A172 (cell line): ENCODE results near the gene PPP2R5C. TPM values are rescaled to one million over a fixed set of nuclear protein-coding genes. Genes with fewer than 3 reads are reported as not detected.

ENCODE experiments used
- DNase-seq: peaks from one replicate; pipeline ENCODE4 v3.0.0-alpha.2; 2015; ENCODE audit warnings: low spot score
- total RNA-seq: library from RNA; depleted of rRNA; stranded (reverse); fragments of >200 nt; shearing (Covaris generic); gene quantifications from 2 replicates; pipeline ENCODE4 v1.2.3, GENCODE V29; 2014

The PPP2R5C gene
- total RNA-seq, 1 experiment from 2014 or later = 106 TPM

DNA sequence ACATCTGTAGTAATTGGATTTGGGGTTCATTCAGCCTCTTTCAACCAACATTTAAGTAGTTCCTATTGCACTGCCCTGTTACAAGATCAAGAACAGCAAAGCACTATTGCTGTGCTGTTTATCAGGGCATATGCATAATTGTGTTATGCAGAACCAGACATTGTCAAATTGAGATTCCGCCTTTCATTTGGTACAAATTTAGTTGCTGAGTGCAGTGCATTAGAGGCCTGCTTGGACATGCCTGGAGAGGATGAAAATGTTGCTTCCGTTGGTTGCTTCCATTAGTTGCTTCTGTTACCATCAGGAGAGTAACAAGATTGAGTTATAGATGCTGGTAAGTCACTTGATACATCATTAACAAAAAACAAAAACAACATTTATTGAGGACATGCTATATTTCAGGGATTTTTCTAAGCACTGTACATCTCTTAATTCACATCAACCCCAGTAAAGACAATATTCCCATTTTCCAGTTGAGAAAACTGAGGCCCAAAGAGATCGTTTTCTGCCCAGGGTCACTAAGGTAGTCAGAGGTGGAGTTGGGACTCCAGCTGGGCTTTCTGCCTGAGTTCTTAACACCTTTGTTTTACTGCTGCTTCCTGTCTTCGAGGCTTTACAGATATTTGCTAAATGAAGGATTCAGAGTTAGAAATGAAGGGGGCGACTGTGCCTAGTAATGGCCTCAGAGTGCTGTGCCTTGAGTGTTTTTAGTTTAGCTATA is 79.3 kb downstream of the PPP2R5C start:
- DNase-seq = no peak

DNA sequence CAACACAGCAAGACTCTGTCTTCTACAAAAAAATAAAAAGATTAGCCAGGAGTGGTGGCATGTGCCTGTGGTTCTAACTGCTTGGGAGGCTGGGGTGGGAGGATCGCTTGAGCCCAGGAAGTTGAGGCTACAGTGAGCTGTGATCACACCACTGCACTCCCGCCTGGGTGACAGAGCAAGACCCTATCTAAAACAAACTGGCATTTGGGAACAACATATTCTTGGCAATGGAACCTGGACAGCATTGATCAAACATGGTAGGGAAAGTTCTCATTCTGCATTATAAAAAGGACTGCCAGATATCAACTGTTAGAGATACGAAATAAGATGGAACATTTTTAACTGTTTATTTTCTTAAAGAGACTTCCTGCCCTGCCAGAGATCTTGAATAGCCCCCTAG is 81.5 kb downstream of the PPP2R5C start:
- DNase-seq = no peak

DNA sequence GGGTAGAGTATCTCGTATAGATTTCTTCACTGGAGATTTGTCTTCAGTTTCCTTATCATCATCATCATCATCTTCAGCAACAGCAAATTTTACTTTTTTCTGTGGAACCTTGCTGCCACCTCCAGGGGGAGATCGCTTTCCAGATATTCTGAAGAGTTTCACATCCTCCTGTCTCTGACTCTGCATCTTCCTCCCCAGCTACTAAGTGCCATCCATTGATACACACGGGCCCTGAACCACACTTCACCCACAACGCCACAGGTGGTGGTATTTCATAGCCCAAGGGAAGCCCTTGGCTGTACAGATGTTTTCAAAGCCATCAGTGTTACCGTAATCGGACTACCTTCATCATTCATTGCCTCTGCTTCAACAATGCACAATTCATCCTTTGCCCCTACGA is 82.2 kb downstream of the PPP2R5C start:
- DNase-seq = no peak

DNA sequence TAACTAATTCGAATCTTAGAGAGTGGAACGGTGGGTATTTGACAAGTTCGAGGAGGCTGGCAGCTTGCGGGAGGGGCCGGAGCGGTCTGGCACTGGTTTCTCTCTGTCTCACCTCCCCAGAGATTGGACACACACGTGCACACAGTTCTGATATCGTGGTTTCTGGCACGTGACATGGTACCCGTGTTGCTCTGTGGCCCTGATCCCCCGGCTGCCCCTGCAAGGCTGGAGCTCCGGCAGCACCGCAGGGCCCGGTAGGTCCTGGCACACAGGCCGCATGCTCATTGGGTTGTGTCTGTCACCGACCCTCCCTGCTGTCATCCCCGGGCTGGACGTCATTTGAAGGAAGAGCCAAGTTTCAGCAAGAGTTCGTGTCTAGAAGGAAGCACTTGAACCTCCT is 82.7 kb downstream of the PPP2R5C start:
- DNase-seq = no peak

DNA sequence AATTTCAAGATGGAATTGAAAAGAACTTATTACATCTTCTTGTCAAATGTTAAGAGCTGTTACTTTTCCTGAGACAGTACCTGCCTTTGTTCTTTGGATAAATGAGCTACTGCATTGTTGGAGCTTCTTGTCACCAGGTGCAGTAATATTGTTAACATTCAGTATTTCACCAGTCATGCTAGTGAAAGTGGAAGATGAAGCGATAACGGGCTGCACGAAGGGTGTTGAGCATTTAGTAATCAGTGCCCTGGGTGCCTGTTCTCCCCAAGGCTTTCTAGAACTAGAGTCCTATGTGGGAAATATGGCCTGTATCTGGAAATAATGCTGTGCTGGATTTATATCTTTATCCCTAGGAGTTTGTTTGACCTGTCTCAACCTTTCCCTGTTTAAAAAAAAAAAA is 83.2 kb downstream of the PPP2R5C start:
- DNase-seq = no peak

DNA sequence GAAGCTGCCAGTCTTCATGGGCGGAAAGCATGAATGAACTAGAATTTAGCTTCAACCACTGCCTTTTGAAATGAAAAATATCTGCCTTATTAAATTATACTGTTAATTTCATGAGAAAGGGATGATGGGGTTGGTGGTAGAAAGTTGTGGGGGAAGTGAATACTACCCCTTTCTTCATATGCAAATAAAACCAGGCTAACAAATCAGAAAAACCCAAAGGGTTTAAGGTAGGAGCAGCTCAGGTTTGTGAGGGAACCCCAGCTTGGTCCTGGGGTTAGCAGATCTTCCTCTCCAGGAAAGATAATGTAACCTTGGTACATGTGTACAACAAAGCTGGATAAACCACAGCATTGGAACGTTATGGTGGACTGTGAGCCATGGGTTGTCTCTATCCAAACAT is 84.0 kb downstream of the PPP2R5C start:
- no peak for DNase-seq

DNA sequence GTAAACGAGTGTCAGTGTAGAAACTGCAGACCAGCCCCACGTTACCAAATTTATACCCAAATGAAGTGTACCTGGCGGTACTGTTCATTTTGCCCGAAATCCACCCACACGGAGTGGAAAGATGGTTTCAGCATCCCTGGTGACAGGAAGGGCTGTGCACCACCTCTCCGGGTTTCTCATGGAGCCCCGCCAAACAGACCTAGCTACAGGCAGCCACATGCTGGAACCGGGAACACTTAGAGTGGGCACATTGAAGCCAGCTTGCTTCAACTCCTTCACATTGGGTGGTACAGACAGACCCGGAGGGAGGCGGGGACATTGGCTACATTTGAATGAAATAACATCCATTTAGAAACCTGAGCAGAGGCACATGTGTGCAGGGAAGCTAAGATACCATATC is 84.4 kb downstream of the PPP2R5C start:
- no peak for DNase-seq

DNA sequence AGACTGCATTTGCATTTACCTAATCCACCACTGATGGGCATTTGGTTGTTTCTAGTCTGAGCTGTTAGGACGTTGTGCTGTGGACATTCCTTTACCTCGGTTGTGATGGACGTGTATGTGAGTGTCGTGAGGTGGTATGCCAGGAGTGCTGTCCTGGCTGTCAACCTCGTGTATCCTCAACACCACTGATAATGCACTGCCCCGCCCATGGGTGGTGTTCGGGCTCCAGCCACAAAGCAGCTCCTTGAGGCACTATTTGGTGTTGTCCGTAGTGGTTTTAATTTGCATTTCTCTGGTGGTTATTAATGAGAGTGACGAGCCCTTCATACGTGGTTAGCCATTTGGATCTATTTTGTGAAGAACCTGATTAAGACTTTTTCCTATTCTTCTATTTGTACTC is 87.6 kb downstream of the PPP2R5C start:
- DNase-seq = no peak

DNA sequence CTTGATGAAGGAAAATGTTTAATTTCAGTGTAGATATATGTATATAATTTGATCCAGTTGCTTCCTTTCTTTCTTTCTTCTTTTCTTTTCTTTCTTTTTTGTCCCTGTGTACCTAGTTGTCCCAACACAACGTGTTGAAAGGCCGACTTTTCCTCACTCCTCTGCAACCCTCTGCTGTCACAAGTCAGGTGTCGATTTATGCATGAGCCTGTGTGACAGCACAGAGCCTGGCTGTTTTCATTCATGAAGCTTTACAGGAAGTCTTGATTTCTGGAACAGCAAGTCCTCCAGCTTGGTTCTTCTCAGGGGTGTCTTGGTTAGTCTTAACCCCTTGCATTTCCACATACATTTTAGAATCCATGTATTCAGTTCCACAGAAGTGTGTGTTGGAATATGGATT is 88.1 kb downstream of the PPP2R5C start:
- no peak for DNase-seq

DNA sequence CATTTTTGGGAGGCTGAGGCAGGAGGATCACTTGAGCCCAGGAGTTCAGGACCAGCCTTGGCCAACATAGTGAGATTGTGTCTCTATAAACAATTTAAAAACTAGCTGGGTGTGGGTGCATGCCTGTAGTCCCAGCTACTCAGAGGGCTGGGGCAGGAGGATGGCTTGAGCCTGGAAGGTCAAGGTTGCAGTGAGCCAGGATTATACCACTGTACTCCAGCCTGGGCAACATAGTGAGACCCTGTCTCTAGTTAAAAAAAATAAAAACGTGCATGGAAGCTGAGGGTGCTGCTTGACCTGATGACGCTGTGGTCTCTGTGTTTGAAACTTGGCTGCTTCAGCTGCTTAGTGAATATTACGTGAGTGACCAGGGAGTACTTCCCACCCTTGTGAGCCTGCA is 89.7 kb downstream of the PPP2R5C start:
- no peak for DNase-seq

DNA sequence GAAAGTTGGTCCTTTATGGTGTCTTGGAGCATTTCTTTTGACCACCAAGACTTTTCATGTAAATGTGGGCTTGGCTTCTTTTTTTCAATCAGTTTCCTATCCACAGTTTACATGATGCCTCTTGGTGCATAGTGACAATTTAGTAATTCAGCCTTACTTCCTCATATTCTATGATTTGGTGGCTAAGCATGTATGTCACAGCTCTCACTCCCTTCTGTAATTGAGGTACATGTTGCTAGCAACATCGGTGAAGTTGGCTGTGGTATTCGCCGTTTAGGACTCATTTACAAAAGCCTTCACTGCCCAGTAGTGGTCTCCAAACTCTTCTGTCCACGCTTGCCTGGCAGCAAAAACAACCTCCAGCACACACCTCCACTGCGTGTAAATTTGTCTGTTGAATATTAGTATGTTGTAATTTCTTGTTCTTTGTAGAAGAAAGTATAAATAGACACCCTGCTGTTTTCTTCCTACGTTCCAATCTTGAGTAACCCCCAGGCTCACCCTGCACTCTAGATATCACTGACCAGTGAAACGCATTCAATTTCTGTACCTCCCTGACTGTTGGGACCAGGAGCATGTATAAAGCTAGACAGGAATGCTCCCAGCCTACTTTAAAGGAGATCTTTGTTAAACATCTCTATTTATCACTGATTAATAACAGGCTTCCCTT is 90.4 kb downstream of the PPP2R5C start:
- no peak for DNase-seq

DNA sequence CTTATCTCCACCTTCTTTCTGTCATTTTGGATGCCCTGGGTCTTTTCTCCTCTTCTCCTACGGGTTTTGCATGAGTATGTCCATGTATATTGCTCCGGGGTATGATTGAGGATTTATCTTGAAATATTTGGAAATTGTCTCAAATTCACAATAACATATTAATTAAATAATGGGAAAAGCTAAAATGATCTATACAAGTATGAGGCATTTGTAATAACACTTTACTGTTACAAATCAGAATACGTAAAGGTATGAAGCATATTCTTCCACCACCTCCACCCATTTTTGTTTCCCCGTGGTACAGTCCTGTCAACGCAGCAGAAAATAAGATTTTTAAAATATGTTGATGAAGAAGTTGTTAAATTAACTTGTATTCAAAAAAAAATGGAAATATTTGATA is 91.3 kb downstream of the PPP2R5C start:
- DNase-seq = no peak

DNA sequence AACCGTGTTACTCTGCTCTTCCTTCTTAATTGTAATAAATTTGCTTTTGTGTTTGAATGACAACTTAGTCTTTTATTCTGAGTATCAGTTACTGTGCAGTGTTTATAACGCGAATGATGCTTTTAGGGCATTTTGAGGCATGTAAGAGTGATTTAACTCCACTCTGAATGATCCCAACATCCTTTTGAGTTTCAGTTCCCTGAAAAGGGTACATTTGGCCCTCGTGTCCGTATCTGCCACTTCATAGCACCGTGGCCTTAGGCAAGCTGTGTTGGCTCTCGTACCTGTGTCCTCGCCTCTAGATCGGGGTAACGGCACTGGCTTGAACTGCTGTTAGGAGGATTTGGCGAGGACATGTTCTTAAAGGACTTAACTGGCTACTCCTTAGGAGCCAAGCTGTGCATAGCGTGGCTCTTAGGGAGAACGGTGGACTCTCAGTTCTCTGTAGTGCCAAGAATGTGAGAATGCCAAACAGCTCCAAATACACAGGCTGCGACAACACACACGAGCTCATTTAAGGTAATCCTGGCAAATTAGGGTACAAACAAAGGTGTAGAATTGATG is 92.0 kb downstream of the PPP2R5C start:
- DNase-seq = no peak

DNA sequence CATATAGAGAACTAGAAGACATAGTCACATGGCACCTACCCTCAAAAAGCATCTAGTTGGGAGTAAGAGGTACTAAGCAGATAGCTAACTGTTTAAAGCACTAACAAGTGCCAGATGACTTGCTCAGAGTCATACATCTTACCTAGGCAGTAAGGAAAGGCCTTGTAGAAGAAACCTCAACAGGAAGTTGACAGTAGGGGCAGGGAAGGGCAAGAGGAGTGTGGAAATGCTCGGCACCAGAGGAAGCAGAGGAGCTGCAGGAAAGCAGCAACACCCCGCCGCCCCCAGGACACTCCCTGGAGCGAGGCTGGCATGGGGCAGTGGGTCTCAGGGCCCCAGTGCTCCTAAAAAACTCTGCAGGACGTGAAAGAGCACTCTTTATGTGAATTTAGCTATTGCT is 92.9 kb downstream of the PPP2R5C start:
- no peak for DNase-seq

DNA sequence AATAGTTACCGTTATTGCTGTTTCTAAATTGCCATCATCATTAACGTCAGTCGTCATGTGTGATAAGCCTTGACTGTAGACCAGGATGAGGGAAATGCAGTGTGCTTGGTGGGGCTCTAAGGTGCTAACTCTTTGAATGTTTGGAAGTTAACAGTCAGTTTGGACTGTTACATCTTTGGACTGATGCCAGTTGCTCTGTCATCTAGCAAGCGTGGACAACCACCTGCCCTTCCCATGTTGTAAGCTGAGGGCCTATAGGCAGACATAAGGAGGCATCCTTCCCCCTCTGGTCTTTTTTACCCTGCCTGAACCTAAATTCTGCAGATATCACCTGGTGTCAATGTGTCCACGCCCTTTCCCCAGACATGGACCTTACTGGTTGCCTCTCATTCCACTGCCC is 94.4 kb downstream of the PPP2R5C start:
- no peak for DNase-seq

DNA sequence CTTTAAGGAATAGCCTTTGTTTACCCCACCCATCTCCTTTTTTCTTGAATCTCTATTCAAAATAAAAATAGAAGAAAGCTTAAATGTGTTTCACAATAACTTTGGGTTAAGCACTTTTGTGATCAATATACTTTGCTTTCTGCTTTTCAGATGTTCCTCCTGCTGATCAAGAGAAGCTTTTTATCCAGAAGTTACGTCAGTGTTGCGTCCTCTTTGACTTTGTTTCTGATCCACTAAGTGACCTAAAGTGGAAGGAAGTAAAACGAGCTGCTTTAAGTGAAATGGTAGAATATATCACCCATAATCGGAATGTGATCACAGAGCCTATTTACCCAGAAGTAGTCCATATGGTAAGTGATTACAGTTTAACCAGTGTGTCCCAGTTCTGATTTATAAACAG is 95.0 kb downstream of the PPP2R5C start:
- no peak for DNase-seq

DNA sequence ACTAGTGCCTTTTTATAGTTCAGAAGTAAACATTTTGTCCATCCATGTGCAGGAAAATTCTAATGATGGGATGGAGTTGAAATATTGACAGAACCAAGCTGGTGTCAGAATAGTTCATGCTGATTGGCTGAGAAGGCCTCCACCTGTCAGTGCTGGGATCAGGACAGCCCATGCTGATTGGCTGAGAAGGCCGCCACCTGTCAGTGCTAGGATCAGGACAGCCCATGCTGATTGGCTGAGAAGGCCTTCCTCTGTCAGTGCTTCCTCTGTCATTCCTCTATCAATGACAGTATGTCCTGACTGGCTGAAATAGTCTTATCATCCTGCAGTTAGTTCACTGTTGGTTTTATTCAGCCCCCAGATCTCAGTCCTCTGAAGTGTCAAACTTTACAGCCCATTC is 95.7 kb downstream of the PPP2R5C start:
- no peak for DNase-seq

DNA sequence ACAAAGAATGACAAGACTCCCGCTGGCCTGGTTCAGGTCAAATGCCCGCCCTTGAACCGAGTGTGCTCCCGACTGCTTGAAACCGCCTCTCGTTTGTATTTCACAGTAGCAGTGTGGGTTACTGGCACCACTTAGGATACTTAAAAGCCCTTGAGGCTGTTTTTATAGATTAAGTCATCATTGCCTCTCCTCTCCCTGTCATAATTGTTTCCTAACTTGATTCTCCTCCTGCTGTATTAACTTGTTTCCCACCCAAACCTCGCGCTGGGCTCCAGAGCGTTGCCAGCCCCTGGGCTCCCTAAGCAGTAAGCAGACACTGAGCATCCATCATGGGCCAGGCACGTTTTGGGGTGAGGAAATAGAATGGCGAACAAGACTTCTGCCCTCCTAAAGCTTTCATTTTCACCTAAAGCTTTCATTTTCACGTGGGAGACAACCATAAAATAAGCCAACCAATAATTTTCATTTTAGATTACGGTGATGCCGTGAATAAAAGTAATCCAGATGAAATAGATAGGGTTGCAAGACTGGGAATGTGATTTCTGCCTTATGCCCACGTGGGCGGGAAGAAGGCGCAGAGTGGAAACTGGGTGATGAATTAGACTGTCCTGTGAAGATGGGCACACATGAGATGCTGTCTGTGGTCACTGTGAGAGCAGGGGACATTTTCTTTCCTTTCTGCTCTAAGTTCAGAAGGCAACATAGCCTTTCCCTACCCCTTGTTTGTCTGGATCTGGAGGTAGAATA is 97.5 kb downstream of the PPP2R5C start:
- no peak for DNase-seq

DNA sequence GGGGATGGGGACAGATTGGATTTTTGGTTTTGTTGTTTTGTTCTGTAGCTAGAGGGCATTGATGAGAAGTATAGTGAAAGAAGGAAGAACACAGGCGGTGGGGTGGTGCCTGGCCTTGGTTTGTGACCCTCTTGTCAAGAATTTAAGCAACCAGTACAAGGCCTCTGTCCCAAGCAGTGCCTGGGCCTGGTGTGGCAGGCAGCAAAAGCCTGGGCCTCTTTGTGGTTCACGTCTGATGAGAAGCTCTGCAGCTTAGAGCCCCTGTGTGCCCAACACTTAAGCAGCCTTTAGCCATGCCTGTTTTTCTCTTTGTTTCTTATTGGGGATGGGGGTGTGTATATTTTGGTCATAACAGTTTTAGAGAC is 98.0 kb downstream of the PPP2R5C start:
- no peak for DNase-seq

DNA sequence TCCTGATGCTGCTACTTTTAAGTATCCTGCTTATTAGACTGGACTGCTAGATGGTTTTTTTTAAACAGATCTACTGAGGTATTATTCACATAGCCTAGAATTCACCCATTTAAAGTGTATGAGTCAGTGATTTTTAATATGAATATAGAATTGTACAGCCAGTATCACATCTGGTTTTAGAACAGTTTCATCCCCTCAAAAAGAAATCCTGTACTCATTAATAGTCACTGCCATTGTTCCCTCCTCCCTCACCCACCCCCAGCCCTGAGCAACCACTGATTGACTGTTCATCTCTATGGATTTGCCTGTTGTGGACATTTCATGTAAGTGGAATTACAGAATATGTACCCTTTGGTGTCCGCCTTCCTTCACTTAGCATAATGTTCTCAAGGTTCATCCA is 98.4 kb downstream of the PPP2R5C start:
- no peak for DNase-seq

DNA sequence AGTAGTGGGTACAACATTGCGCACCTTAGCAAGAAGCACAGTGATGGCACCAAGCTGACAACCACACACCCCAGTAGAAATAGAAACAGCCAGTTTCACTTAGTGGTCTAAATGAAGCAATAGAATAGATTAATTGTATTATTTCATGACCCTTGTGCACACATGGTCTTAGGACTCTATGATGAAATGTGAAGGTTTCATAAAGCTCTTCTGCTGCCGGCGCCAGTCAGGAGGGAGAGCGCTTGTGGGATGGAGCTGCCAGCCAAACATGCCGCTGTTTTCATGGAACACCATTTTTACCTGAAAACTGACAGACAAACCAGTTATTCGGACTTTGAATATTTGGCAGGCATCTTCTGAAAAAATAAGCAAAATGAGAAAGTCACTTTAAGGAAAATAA is 100.0 kb downstream of the PPP2R5C start:
- DNase-seq = no peak

DNA sequence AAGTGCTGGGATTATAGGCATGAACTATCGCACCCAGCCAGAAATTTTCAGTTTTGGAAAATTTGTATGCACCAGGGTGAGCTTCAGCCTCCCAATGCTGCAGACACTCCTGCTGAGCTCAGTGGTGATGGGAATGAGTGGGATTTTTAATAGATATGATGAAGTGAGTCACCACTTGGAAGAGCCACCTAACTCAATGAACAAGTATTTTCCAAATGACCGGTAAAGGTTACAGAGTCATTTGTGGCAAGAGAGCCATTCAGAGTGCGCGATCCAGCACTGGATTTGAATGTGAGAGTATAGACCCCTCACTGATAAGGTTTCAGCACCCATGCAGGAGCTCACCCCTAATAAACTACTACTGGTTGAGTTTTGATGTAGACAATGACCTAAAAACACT is 100.7 kb downstream of the PPP2R5C start:
- DNase-seq = peak; percentile 38

DNA sequence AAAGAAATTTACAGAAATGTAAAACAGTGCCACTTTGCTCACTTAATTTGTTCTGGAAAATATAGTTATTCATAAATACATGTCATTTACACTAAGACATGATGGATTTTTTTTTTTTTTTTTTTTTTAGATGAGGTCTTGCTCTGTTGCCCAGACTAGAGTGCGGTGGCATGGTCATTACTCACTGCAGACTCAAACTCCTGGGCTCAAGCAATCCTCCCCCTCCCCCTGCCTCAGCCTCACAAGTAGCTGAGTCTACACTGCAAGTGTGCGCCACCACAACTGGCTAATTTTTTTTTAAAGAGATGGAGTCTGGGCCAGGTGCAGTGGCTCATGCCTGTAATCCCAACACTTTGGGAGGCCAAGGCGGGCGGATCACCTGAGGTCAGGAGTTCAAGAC is 101.2 kb downstream of the PPP2R5C start:
- no peak for DNase-seq
